HepG2 (cell line): ENCODE data around the gene P3H4. TPM values are rescaled to one million over a fixed set of nuclear protein-coding genes. Genes with fewer than 3 reads are reported as not detected.
A peak's percentile ranks its signal among the peaks of the same experiment; 100 is the strongest.

Experiments used
- ATAC-seq: fragments of 200-7000 bp; cut with Tn5 transposase; 3 replicates; pipeline ENCODE4 v1.9.1; 2020; ENCODE audit warnings: mild to moderate bottlenecking, moderate library complexity
- BruUV-seq: library from RNA; stranded (reverse); fragments of 400-500 nt; replicated peaks from 2 replicates; lab custom pipeline; 2021; lab: Mats Ljungman, UMichigan
- CTCF ChIA-PET: fragments of 300-600 bp; formaldehyde crosslinking; extraction: SDS; loops from one replicate; lab custom pipeline; 2021; ENCODE audit warnings: low total read pairs, inconsistent platforms, low intra/inter-chr PET ratio; lab: Yijun Ruan, JAX
- POLR2A ChIA-PET: fragments of 350-600 bp; sonication (Branson Sonifier 250); formaldehyde crosslinking; loops from one replicate; lab custom pipeline; 2020; ENCODE audit warnings: antibody characterized with exemption, inconsistent platforms; lab: Yijun Ruan, JAX
- DNase-seq: peaks from one replicate; pipeline ENCODE4 v3.0.0-alpha.2; 2015; ENCODE audit warnings: low spot score
- FAIRE-seq: peaks from 3 replicates; lab custom pipeline; 2011; peaks lifted over from hg19 to GRCh38; lab: Jason Lieb, UNC
- H2AFZ ChIP-seq: one replicate; pipeline ENCODE4 v1.6.1; 2011; ENCODE audit warnings: low read length, inconsistent platforms
- H3K27ac ChIP-seq: fragments of 300-600 bp; 3 replicates; pipeline ENCODE4 v1.8.0; 2011; ENCODE audit warnings: mixed run types, mild to moderate bottlenecking, mixed read lengths, low read length, inconsistent platforms; ENCODE audit not compliant: insufficient read depth; ENCODE audit errors: extremely low read length
- H3K27me3 ChIP-seq, 2 experiments: fragments of 200-600 bp in 1 of 2; 2 replicates in 1 of 2; 3 replicates in 1 of 2; pipeline versions ENCODE4 v1.6.0 to v1.8.0; 2011; ENCODE audit warnings: low read length in 2 of 2, mild to moderate bottlenecking in 2 of 2, moderate library complexity in 2 of 2, inconsistent platforms in 1 of 2; ENCODE audit not compliant: insufficient read depth in 2 of 2, control insufficient read depth in 1 of 2
- H3K36me3 ChIP-seq, 2 experiments: fragments of 200-600 bp in 1 of 2; replicated peaks in 1 of 2; 2 replicates in 1 of 2; 3 replicates in 1 of 2; pipeline versions ENCODE4 v1.5.1 to v1.8.0; 2011; ENCODE audit warnings: low read length in 2 of 2, inconsistent platforms in 1 of 2; ENCODE audit not compliant: insufficient read depth in 2 of 2, control insufficient read depth in 1 of 2
- H3K4me1 ChIP-seq: 2 replicates; pipeline ENCODE4 v1.5.1; 2012; ENCODE audit warnings: low read length, inconsistent platforms; ENCODE audit not compliant: insufficient read depth
- H3K4me2 ChIP-seq: 2 replicates; pipeline ENCODE4 v1.6.0; 2011; ENCODE audit warnings: low read depth, low read length, inconsistent platforms
- H3K4me3 ChIP-seq, 3 experiments: fragments of 200-600 bp in 1 of 3; sonication (generic), shearing (Covaris generic) in 1 of 3; replicated peaks in 1 of 3; 2 replicates each; pipeline ENCODE4 v1.5.1; 2011 to 2016; ENCODE audit warnings: low read length in 3 of 3, inconsistent platforms in 2 of 3, low read depth in 2 of 3, mild to moderate bottlenecking in 2 of 3, control low read depth in 1 of 3, mixed read lengths in 1 of 3; ENCODE audit not compliant: insufficient read depth in 1 of 3
- H3K79me2 ChIP-seq: one replicate; pipeline ENCODE4 v1.6.1; 2011; ENCODE audit warnings: low read length, inconsistent platforms; ENCODE audit not compliant: insufficient read depth
- H3K9ac ChIP-seq: 2 replicates; pipeline ENCODE4 v1.6.0; 2011; ENCODE audit warnings: mild to moderate bottlenecking, low read depth, low read length, inconsistent platforms; ENCODE audit not compliant: insufficient read depth
- H3K9me3 ChIP-seq: 2 replicates; pipeline ENCODE4 v1.5.1; 2012; ENCODE audit warnings: mild to moderate bottlenecking, low read length
- H4K20me1 ChIP-seq: 2 replicates; pipeline ENCODE4 v1.6.0; 2011; ENCODE audit warnings: inconsistent platforms, mild to moderate bottlenecking, low read length, moderate library complexity; ENCODE audit not compliant: insufficient read depth
- CEBPB ChIP-seq: IDR thresholded peaks from 2 replicates; pipeline ENCODE4 v1.6.1; 2011; ENCODE audit warnings: low read depth, low read length, improper control_type of control experiment, borderline replicate concordance
- CEBPG ChIP-seq: IDR thresholded peaks from 2 replicates; pipeline ENCODE4 v1.6.1; 2016
- SATB2 ChIP-seq: sonication (generic); formaldehyde crosslinking; IDR thresholded peaks from 2 replicates; pipeline ENCODE4 v1.5.0; 2020; ENCODE audit warnings: missing genetic modification reagents
- SUZ12 ChIP-seq: fragments of 150-350 bp; IDR thresholded peaks from 2 replicates; pipeline ENCODE4 v1.6.1; 2014; ENCODE audit warnings: low read depth, low read length
- ZFX ChIP-seq: sonication (generic); formaldehyde crosslinking; IDR thresholded peaks from 2 replicates; pipeline ENCODE4 v1.4.0; 2020; ENCODE audit warnings: mild to moderate bottlenecking, low read depth, missing genetic modification reagents, moderate library complexity
- ZNF121 ChIP-seq: sonication (generic); formaldehyde crosslinking; IDR thresholded peaks from 2 replicates; pipeline ENCODE4 v1.5.0; 2020; ENCODE audit warnings: mild to moderate bottlenecking, missing genetic modification reagents
- ZNF20 ChIP-seq: sonication (generic); formaldehyde crosslinking; IDR thresholded peaks from 2 replicates; pipeline ENCODE4 v1.4.0; 2020; ENCODE audit warnings: mild to moderate bottlenecking, moderate library complexity, missing genetic modification reagents
- ZNF770 ChIP-seq: sonication (generic); formaldehyde crosslinking; IDR thresholded peaks from 2 replicates; pipeline ENCODE4 v1.5.0; 2020; ENCODE audit warnings: mild to moderate bottlenecking, missing genetic modification reagents
- ZNF879 ChIP-seq: sonication (generic); formaldehyde crosslinking; IDR thresholded peaks from 2 replicates; pipeline ENCODE4 v1.8.1; 2023; ENCODE audit warnings: missing genetic modification reagents
- WGBS: methylation state at CpG from one replicate; pipeline ENCODE4 v1.1.6; 2017; ENCODE audit warnings: low lambda C conversion rate; 5-methylcytosine and 5-hydroxymethylcytosine counted together
- in situ Hi-C: cut with HindIII; loops from 2 replicates; pipeline ENCODE4 v1.10.0; 2017; ENCODE audit warnings: low pct_unique_long_range_greater_than_20kb; ENCODE audit not compliant: extremely low pct_ligation_motif_present
- intact Hi-C: fragments of 100-400 bp; cut with micrococcal nuclease; formaldehyde crosslinking; loops from one replicate; pipeline ENCODE4 v1.10.0; 2022; ENCODE audit not compliant: unreplicated experiment
- polyA plus RNA-seq, 8 experiments: library from polyadenylated mRNA; depleted of rRNA in 3 of 8; stranded (reverse) in 7 of 8; unstranded in 1 of 8; fragments of >200 nt; fragmentation: Illumina TruSeq in 4 of 8; extraction: Trizol in 4 of 8; gene quantifications; 2 replicates each; pipeline versions ENCODE4 v1.2.1 to v1.2.3, GENCODE V29; 2011 to 2016; ENCODE audit warnings: low read depth in 4 of 8, missing spikeins in 1 of 8, mixed read lengths in 1 of 8; ENCODE audit not compliant: insufficient read depth in 1 of 8
- total RNA-seq, 5 experiments: library from RNA; depleted of rRNA; stranded (reverse); fragments of >200 nt; fragmentation: Illumina TruSeq; extraction: Trizol; gene quantifications; 2 replicates each; pipeline ENCODE4 v1.2.3, GENCODE V29; 2016; ENCODE audit warnings: low read depth in 1 of 5

P3H4 gene
- total and polyA plus RNA-seq, 2 of the 13 experiments (the other 11 are each of a cell fraction or from before 2014, with no cell fraction given): 37.1 to 50.6 TPM

GRCh38 chr17:41837761-41838538, 26.2 kb upstream of the P3H4 start, which contains the start of gene KLHL10:
Gene KLHL10 (plus strand): TSS chr17:41837825. CDS start chr17:41837933, 108 bp downstream.
- intact Hi-C loops: no loop called here

More at GRCh38 chr17:41837761-41838538, 26.2 kb upstream of the P3H4 start, which contains the start of gene KLHL10:
- BruUV-seq: no TSS peak
- Histone ChIP-seq H3K4me2 (peak within 1 kb of the TSS; percentile 80), H3K4me3 (peak within 1 kb of the TSS; percentile 63 to 94 (median 77)), H3K4me1 (peaks cover 44% of the 10 kb centered on the region), H3K27me3 (no peaks in the 10 kb centered on the region), H2AFZ (peak within 1 kb of the TSS; percentile 88), H3K36me3 (no peaks in the 10 kb centered on the region; a peak in 2 of 5 replicates), H3K9ac (peak within 1 kb of the TSS; percentile 61), H3K79me2 (peaks cover 9% of the 10 kb centered on the region), H4K20me1 (no peaks in the 10 kb centered on the region), H3K9me3 (no peaks in the 10 kb centered on the region), H3K27ac (no peak within 1 kb of the TSS)
- no peak for ATAC-seq
- no peak for FAIRE-seq
- ChIA-PET CTCF (no interaction called here), POLR2A (interaction anchor here (0.7 to 1.6 kb wide), 9 partner anchors 11 to 164 kb away, joined by 3 to 7 read pairs (median 3); partner anchors contain the start of genes EIF1, FKBP10 and KLHL11)
- in situ Hi-C loops: no loop called here
- WGBS: 58% methylated on average over 15 of the region's 15 CpGs
- DNase-seq: no peak
- TF ChIP-seq SUZ12: no peak
- peak; percentile 83; the same call in 1 of the 2 replicates for TF ChIP-seq CEBPB
- no peak for TF ChIP-seq ZNF879
- TF ChIP-seq ZNF770: peak; percentile 40; the same call in 1 of the 2 replicates
- no peak for TF ChIP-seq SATB2 (CRISPR knock-in tag)
- TF ChIP-seq CEBPG (CRISPR knock-in tag): peak; percentile 73
- no peak for TF ChIP-seq ZNF20
- TF ChIP-seq ZFX: peak; percentile 10; the same call in 1 of the 2 replicates
- peak; percentile 77 for TF ChIP-seq ZNF121
